GM23338 (cell line): ENCODE data around the gene CUX1. TPM values are rescaled to one million over a fixed set of nuclear protein-coding genes. Genes with fewer than 3 reads are reported as not detected.

Experiments used
- ATAC-seq: fragments of 200-7000 bp; cut with Tn5 transposase; 3 replicates; pipeline ENCODE4 v1.9.1; 2020
- DNase-seq: peaks from one replicate; pipeline ENCODE4 v3.0.0-alpha.2; 2015; ENCODE audit warnings: low spot score
- H2AFZ ChIP-seq: fragments of 200-600 bp; sonication (generic); 2 replicates; pipeline ENCODE4 v1.8.0; 2016; ENCODE audit warnings: antibody characterized with exemption, mild to moderate bottlenecking, moderate library complexity
- H3F3A ChIP-seq: fragments of 200-600 bp; sonication (generic); replicated peaks from 2 replicates; pipeline ENCODE4 v1.8.0; 2017; ENCODE audit warnings: antibody characterized with exemption, mixed run types, low read depth
- H3K27ac ChIP-seq: fragments of 200-600 bp; sonication (generic); 2 replicates; pipeline ENCODE4 v1.6.1; 2016; ENCODE audit warnings: low read depth
- H3K27me3 ChIP-seq: fragments of 200-600 bp; sonication (generic); 2 replicates; pipeline ENCODE4 v1.8.0; 2016; ENCODE audit warnings: mild to moderate bottlenecking, mixed run types, moderate library complexity; ENCODE audit not compliant: insufficient read depth
- H3K36me3 ChIP-seq: fragments of 200-600 bp; sonication (generic); 2 replicates; pipeline ENCODE4 v1.8.0; 2016; ENCODE audit warnings: mild to moderate bottlenecking; ENCODE audit not compliant: insufficient read depth
- H3K4me1 ChIP-seq: fragments of 200-600 bp; sonication (generic); 2 replicates; pipeline ENCODE4 v1.8.0; 2016; ENCODE audit warnings: mild to moderate bottlenecking, moderate library complexity; ENCODE audit not compliant: insufficient read depth
- H3K4me2 ChIP-seq: fragments of 200-600 bp; sonication (generic); 2 replicates; pipeline ENCODE4 v1.7.1; 2017; ENCODE audit warnings: mixed run types
- H3K4me3 ChIP-seq: fragments of 200-600 bp; sonication (generic); 2 replicates; pipeline ENCODE4 v1.6.1; 2016; ENCODE audit warnings: mixed run types
- H3K79me2 ChIP-seq: fragments of 200-600 bp; sonication (generic); replicated peaks from 2 replicates; pipeline ENCODE4 v1.8.0; 2017; ENCODE audit warnings: mild to moderate bottlenecking; ENCODE audit not compliant: insufficient read depth
- H3K9me2 ChIP-seq: fragments of 200-600 bp; sonication (generic); 2 replicates; pipeline ENCODE4 v1.8.0; 2017; ENCODE audit not compliant: insufficient read depth
- H4K20me1 ChIP-seq: fragments of 200-600 bp; sonication (generic); replicated peaks from 2 replicates; pipeline ENCODE4 v1.8.0; 2017; ENCODE audit warnings: mild to moderate bottlenecking; ENCODE audit not compliant: insufficient read depth
- H3K27ac Mint-ChIP-seq: 2 replicates; pipeline ENCODE4 v1.8.0; 2020; ENCODE audit warnings: inconsistent platforms, mild to moderate bottlenecking, moderate library complexity, mixed read lengths
- H3K27me3 Mint-ChIP-seq: 3 replicates; pipeline ENCODE4 v1.8.0; 2022; ENCODE audit warnings: low read depth, mild to moderate bottlenecking, moderate library complexity, mixed read lengths, inconsistent platforms; ENCODE audit not compliant: insufficient read depth, poor library complexity
- H3K36me3 Mint-ChIP-seq: 3 replicates; pipeline ENCODE4 v1.8.0; 2021; ENCODE audit warnings: low read depth, mild to moderate bottlenecking, inconsistent platforms, moderate library complexity, mixed read lengths
- H3K4me1 Mint-ChIP-seq: 3 replicates; pipeline ENCODE4 v1.8.0; 2020; ENCODE audit warnings: mild to moderate bottlenecking, inconsistent platforms, mixed read lengths
- H3K4me3 Mint-ChIP-seq: 3 replicates; pipeline ENCODE4 v1.8.0; 2021; ENCODE audit warnings: moderate library complexity, mild to moderate bottlenecking, inconsistent platforms, mixed read lengths
- H3K9me3 Mint-ChIP-seq: 3 replicates; pipeline ENCODE4 v1.8.0; 2020; ENCODE audit warnings: moderate library complexity, mild to moderate bottlenecking, inconsistent platforms, mixed read lengths
- CREB1 ChIP-seq: fragments of 250-450 bp; sonication (Bioruptor Pico); IDR thresholded peaks from 2 replicates; pipeline ENCODE4 v1.5.0; 2020; ENCODE audit warnings: low read depth, mild to moderate bottlenecking, moderate library complexity
- EZH2 ChIP-seq: fragments of 200-600 bp; sonication (generic); IDR thresholded peaks from one replicate; pipeline ENCODE4 v1.8.0; 2017; ENCODE audit warnings: antibody characterized with exemption, mild to moderate bottlenecking, low read depth; ENCODE audit not compliant: unreplicated experiment
- EZH2phosphoT487 ChIP-seq: fragments of 200-600 bp; sonication (generic); IDR thresholded peaks from one replicate; pipeline ENCODE4 v1.8.1; 2018; ENCODE audit warnings: antibody characterized with exemption; ENCODE audit not compliant: unreplicated experiment
- JUNB ChIP-seq: IDR thresholded peaks from one replicate; pipeline ENCODE4 v1.6.1; 2016; ENCODE audit warnings: antibody characterized with exemption; ENCODE audit not compliant: unreplicated experiment
- NANOG ChIP-seq: IDR thresholded peaks from 2 replicates; pipeline ENCODE4 v1.6.1; 2016; ENCODE audit warnings: antibody characterized with exemption, borderline replicate concordance
- POLR2AphosphoS5 ChIP-seq: IDR thresholded peaks from 2 replicates; pipeline ENCODE4 v1.6.1; 2016; ENCODE audit warnings: antibody characterized with exemption, low read depth
- STAT1 ChIP-seq: IDR thresholded peaks from one replicate; pipeline ENCODE4 v1.6.1; 2016; ENCODE audit warnings: antibody characterized with exemption; ENCODE audit not compliant: unreplicated experiment
- ZNF331 ChIP-seq: fragments of 250-450 bp; sonication (Bioruptor Pico); IDR thresholded peaks from 2 replicates; pipeline ENCODE4 v1.5.0; 2020; ENCODE audit warnings: low read depth, mild to moderate bottlenecking, moderate library complexity
- polyA plus RNA-seq: library from polyadenylated mRNA; unstranded; fragments of >200 nt; fragmentation: Nextera tagmentation; extraction: Ambion mirVana; gene quantifications from 2 replicates; pipeline ENCODE4 v1.2.1, GENCODE V29; 2016
- total RNA-seq: library from RNA; depleted of rRNA; stranded (reverse); fragments of >200 nt; shearing (Covaris generic); gene quantifications from 2 replicates; pipeline ENCODE4 v1.2.3, GENCODE V29; 2014
- TF ChIP-seq, protein P1 (sequence below): IDR thresholded peaks from one replicate; pipeline ENCODE4 v1.6.1; 2018; ENCODE audit warnings: antibody characterized with exemption; ENCODE audit not compliant: unreplicated experiment

The CUX1 gene
- total and polyA plus RNA-seq, 2 experiments from 2014 or later = 49.9 to 64.0 TPM

DNA sequence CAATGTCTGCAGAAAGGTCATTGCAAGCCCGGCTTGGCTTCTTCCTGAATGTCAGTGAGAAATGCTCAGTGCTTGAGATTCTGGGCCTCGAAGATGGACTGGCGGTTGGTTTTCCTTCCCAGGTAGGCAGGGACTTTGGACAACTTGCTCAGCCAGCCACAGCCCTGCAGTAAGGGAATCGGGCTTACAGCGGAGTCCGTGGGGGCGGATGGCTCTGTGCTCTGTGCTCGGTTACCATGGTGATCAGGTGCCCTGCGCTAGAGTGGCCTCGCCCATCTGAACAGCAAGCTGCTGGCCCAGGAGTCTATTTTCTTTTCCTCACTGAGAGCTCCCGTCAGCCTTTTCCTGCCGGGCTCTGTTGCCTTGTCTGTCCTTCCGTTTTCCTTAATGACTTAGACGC lies 391.4 kb downstream of the CUX1 start (continued):
- TF ChIP-seq, protein P1, sequence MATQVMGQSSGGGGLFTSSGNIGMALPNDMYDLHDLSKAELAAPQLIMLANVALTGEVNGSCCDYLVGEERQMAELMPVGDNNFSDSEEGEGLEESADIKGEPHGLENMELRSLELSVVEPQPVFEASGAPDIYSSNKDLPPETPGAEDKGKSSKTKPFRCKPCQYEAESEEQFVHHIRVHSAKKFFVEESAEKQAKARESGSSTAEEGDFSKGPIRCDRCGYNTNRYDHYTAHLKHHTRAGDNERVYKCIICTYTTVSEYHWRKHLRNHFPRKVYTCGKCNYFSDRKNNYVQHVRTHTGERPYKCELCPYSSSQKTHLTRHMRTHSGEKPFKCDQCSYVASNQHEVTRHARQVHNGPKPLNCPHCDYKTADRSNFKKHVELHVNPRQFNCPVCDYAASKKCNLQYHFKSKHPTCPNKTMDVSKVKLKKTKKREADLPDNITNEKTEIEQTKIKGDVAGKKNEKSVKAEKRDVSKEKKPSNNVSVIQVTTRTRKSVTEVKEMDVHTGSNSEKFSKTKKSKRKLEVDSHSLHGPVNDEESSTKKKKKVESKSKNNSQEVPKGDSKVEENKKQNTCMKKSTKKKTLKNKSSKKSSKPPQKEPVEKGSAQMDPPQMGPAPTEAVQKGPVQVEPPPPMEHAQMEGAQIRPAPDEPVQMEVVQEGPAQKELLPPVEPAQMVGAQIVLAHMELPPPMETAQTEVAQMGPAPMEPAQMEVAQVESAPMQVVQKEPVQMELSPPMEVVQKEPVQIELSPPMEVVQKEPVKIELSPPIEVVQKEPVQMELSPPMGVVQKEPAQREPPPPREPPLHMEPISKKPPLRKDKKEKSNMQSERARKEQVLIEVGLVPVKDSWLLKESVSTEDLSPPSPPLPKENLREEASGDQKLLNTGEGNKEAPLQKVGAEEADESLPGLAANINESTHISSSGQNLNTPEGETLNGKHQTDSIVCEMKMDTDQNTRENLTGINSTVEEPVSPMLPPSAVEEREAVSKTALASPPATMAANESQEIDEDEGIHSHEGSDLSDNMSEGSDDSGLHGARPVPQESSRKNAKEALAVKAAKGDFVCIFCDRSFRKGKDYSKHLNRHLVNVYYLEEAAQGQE = no peak
- TF ChIP-seq EZH2phosphoT487 (no peak), STAT1 (no peak), EZH2 (no peak), ZNF331 (no peak), NANOG (no peak)

DNA sequence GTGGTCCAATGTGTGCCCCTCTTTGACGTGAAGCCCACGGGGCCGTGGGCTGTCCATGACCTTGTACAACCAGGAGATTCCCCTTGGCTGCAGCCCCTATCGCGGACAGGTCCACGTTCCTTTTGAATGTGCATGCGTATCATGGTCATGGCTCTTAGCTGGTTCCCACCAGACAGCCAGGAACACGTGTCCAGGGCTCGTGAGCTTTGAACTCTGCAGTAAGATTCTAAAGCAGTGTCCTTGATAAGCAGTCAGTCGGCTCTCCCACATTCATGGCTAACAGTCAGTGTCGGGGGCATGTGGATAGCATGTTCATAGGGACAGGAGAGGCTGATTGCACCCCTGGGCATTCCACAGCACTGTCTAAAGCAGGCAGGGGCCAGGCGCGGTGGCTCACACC lies 393.4 kb downstream of the CUX1 start:
- H2AFZ ChIP-seq = no peak overlapping the region
- H3K4me3 Mint-ChIP-seq = no peak overlapping the region

DNA sequence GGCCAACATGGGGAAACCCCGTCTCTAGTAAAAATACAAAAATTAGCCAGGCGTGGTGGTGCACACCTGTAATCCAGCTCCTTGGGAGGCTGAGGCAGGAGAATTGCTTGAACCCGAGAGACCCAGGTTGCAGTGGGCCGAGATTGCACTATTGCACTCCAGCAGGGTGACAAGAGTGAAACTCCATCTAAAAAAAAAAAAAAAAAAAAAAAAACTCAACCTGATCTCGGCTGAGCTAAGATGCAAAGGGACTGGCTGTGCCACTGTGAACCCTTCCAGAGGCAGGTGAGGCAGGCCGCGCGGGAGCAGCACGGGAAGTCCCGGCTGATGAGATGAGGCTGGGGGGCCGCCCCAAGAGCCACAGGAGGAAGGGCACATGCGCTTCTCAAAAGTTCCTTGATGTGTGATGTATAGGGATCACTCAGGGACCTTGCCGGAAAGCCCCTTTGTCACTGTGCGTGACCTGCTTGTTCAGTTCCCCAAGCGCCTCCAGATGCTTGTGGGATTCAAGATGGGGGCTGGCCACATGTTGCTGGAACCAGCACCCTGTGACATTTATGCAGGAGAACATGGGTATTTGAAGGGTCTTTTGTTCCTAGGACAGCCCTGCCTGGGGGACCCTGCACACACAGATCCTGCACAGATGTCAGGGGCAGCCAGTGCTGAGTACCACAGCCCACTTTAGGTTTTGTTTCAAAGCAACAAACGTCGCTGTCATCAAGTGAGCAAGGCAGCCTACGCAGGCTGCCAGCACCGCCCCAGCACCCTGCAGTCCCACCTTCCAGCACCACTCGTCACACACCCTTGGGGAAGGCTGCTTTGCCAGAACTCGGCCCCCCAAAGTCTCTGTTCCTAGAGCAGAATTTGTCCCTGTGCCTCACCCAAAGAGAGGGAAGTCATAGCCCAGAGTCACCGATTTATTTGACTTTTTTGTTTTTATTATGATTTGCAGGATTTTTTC lies 394.4 kb downstream of the CUX1 start:
- H3K4me2 ChIP-seq = no peak overlapping the region
- no peaks in the 10 kb centered on the region for H3K27me3 ChIP-seq
- H3K36me3 ChIP-seq = no peaks in the 10 kb centered on the region; the same call in 1 of the 2 replicates
- DNase-seq (no peak), ATAC-seq (no peak)
- no peak overlapping the region for H3K4me3 ChIP-seq
- H3K4me3 Mint-ChIP-seq = no peak overlapping the region
- H3K27me3 Mint-ChIP-seq = peaks cover 4% of the 10 kb centered on the region
- H4K20me1 ChIP-seq = no peaks in the 10 kb centered on the region; the same call in 1 of the 2 replicates
- H3K27ac Mint-ChIP-seq = no peak overlapping the region
- H3K4me1 ChIP-seq = no peaks in the 10 kb centered on the region
- no peak overlapping the region for H3K27ac ChIP-seq
- H3F3A ChIP-seq = no peaks in the 10 kb centered on the region
- peaks cover 38% of the 10 kb centered on the region for H3K36me3 Mint-ChIP-seq
- H2AFZ ChIP-seq = no peak overlapping the region
- no peaks in the 10 kb centered on the region; the same call in 2 of the 3 replicates for H3K4me1 Mint-ChIP-seq
- H3K9me2 ChIP-seq = no peaks in the 10 kb centered on the region
- no peaks in the 10 kb centered on the region for H3K79me2 ChIP-seq
- no peaks in the 10 kb centered on the region for H3K9me3 Mint-ChIP-seq
- TF ChIP-seq CREB1 (CRISPR knock-in tag) (no peak), EZH2 (no peak), JUNB (no peak), STAT1 (no peak), EZH2phosphoT487 (no peak)
- TF ChIP-seq, protein P1 = no peak

More for the DNA sequence above, 393.4 kb downstream of the CUX1 start:
- Histone ChIP-seq H3K4me3 (no peak overlapping the region), H3K4me1 (no peaks in the 10 kb centered on the region), H3K27me3 (no peaks in the 10 kb centered on the region), H3K9me2 (no peaks in the 10 kb centered on the region), H4K20me1 (no peaks in the 10 kb centered on the region; the same call in 1 of the 2 replicates), H3K79me2 (no peaks in the 10 kb centered on the region), H3K27ac (no peak overlapping the region), H3F3A (no peaks in the 10 kb centered on the region), H3K4me2 (no peak overlapping the region), H3K36me3 (no peaks in the 10 kb centered on the region; the same call in 1 of the 2 replicates)
- Mint-ChIP-seq H3K36me3 (peaks cover 39% of the 10 kb centered on the region), H3K27ac (no peak overlapping the region), H3K27me3 (no peaks in the 10 kb centered on the region), H3K4me1 (no peaks in the 10 kb centered on the region), H3K9me3 (no peaks in the 10 kb centered on the region)
- TF ChIP-seq POLR2AphosphoS5 = no peak
- ATAC-seq (no peak), DNase-seq (no peak)
